HG02981 (cell line): ENCODE data around the gene NT5C2.
"Not testable (repeated sequence)": the region's sequence is repeated elsewhere in the genome, so short reads cannot be mapped to it uniquely, and the experiment has no call there.

Experiments used
- ATAC-seq: cut with Tn5 transposase; IDR thresholded peaks from one replicate; pipeline ENCODE4 v1.9.1; 2021; ENCODE audit warnings: mild to moderate bottlenecking, moderate library complexity; ENCODE audit not compliant: unreplicated experiment

The NT5C2 gene

GRCh38 chr10:103095005-103095404, 98.1 kb downstream of the NT5C2 start:
- ATAC-seq, result no peak

GRCh38 chr10:103090911-103091310, 102.2 kb downstream of the NT5C2 start:
- ATAC-seq, result no peak

- no peak for ATAC-seq
Measured at GRCh38 chr10:103089493-103089892, 103.6 kb downstream of the NT5C2 start.

GRCh38 chr10:103086799-103087198, 106.3 kb downstream of the NT5C2 start:
- ATAC-seq, result no peak

DNA sequence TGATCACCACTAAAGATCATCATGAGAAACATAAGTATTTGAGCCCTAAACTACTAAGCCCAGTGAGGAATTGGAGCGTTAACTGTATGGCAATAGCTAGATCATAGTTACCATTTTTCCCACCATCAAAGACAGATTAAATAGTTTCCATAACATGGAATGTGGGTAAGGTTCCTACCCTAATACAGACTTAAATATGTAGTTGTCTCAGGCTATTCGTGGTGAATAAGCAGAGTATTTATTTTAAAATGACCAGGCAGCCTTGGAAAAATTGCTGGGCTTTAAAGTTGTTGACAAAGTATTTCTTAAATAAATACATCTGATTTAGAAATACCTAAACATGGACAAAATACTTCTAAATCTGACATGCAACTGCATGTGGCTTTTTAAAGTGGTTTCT, 106.8 kb downstream of the NT5C2 start:
- ATAC-seq, result no peak

DNA sequence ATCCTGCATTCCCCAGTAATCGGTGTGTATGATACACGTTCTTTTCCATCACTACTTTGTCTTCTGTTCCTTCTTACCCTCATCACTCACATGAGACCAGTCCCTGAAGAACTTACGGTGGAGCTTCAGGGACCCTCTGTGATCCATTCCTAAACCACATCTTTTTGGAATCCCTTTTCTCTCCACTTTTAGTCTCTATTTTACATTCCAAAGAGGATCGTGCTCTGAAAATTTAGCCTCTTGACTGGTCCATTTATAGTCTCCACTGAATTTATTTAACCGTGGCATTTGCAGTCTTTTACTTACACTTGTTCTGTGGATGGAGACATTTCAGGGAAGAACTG, 109.1 kb downstream of the NT5C2 start:
- no peak for ATAC-seq

GRCh38 chr10:103083266-103083976, 109.7 kb downstream of the NT5C2 start:
- ATAC-seq, result no peak

DNA sequence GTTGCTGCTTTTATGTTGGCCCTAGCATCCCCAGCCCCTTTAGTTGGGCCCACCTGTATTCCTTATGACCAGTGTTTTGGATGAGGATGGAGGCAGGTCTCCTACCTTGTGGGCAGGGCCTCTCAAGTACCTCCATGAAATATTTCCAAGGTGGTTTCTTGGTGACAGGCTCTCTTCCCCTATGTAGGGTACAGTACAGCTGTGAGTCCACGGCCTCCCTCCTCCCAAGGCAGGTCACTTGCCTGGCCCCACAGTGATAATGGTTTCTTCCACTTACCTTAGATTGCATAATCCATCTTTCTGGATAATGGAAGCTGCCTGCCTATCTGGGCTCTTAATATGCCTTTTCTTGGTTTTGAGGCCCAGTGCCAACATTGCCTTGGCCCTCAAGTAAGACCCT, 110.4 kb downstream of the NT5C2 start:
- ATAC-seq, result no peak

DNA sequence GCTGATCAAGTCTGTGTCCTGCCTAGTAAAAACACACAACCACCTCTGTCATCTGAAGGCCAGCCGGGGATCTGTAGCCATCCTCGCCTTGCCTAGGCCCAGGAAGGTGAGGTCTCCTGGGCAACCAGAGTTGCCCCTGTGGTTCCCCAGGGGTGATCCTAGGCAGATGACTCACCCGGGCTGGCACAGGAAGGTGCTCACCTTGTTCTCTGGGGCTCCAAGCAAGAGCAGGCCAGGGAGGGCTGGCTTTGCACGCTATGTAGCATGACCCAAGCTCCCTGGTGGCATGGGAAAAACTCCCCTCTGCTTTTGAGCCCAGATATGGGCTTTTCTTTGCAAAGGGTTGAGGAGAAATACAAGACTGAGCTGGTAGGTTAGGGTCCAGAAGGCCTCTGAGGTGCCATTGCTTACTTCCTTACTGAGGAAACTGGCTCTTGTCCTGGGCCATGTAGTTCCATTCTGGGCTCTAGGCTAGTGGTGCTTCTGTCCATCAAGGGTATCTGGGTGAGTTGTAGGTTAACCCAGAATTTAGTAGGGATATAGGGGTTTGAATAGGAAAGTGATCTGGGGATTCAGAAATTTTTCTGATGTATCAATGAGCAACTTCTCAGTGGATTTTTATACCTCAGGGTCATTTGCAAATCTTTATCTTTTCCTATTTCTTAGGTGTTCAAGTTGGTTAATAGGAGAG, 112.0 kb downstream of the NT5C2 start:
- no peak for ATAC-seq

GRCh38 chr10:103079946-103080345, 113.1 kb downstream of the NT5C2 start:
- no peak for ATAC-seq

- ATAC-seq, result no peak
Measured at GRCh38 chr10:103079100-103079499, 114.0 kb downstream of the NT5C2 start.

DNA sequence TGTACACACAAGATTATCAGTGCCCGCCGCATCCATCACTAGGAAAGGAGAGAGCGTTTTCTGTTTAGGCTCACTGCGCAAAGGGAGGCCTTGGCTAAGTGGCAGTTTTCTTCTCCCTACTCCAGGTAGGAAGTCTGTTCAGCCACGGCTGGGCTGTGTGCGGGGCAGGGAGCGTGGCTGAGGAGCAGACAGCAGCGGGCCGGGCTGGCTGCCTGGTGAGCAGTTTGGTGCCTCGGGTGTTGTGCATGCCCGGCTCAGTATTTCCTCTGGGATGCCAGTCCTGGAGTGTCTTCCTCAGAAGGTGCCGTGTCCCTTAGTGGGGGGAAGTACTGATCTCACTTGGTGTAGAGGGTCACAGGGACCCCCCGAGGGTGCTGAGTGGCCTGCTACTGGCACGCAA, 114.4 kb downstream of the NT5C2 start:
- no peak for ATAC-seq

- no peak for ATAC-seq
Measured at GRCh38 chr10:103078309-103078615, 114.8 kb downstream of the NT5C2 start.

- no peak for ATAC-seq
Measured at GRCh38 chr10:103077491-103078308, 115.4 kb downstream of the NT5C2 start.

DNA sequence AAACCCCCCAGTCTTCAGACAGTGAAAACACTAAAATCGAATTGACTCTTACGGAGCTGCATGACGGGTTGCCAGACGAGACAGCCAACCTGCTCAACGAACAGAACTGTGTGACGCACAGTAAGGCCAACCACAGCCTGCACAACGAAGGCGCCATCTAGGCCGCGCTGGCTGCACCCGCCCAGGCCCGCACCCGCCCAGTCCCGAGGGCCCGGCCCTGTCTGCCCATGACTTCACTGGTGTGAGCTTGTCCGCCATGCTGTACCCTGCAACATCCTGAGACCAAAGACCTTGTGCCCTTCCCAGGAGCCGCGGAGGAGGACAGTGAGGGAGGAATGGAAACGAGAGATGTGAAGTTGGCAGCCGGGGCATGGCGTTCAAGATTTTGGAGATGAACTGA, 116.1 kb downstream of the NT5C2 start:
- ATAC-seq, result no peak

DNA sequence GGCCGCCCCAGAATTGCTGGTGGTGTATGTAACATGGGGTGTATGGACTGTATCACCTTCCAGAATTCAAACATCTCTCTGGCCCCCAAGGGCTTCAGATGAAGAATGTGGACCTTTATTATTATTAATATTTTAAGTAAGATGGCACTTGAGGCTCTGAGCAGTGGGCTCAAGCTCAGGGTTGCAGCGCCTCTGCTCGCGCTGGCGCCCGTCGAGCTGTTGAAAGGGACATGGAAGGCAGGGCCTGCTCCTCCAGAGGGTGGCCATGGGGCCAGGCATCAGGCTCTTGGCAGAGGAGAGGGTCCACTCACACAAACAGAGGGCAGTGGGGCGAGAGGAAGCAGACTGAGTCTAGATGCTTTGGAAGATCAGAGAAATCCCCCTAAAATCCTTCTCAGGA, 120.2 kb downstream of the NT5C2 start:
- no peak for ATAC-seq

- no peak for ATAC-seq
Measured at GRCh38 chr10:103072276-103072675, 120.8 kb downstream of the NT5C2 start.

DNA sequence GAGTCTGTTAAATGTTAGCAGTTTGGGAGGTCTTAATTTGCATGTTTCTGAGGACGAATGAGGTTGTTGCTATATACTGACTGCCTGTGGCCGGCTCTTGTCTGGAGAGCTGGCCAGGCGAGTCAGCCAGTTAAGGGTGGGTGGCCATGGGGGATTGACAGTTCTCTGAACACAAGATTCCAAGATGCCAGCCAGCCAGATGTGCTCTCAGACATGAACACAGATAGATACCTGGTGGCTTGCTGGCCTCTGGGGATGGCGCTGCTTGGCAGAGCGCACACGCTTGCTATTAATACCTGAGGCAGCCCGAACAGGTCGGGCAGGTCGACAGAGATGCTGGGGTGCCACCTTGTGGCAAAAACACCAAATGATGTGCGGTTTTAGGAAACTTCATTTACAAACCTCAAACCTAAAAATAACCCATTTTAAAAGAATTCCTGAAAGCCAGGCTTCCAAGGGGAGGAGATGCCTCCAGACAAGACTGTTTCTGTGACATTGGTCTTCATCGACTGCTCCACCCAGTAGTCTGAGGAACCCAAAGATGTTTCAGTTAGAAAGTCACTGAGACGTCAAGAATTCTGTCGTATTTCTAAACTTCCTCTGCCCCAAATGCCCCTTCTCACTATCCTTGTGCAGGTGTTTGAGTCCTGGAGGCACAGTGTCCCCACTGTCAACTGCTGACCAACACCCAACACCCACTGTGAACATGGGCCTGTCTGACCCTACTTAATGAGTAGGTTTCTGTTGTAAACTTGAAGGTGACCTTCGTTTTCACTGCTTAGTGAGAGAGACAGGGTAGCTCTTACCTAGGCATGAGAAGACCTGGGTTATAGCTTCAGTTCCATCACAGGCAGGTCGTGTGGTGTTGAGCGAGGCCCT, 123.4 kb downstream of the NT5C2 start:
- peak; percentile 62 for ATAC-seq

DNA sequence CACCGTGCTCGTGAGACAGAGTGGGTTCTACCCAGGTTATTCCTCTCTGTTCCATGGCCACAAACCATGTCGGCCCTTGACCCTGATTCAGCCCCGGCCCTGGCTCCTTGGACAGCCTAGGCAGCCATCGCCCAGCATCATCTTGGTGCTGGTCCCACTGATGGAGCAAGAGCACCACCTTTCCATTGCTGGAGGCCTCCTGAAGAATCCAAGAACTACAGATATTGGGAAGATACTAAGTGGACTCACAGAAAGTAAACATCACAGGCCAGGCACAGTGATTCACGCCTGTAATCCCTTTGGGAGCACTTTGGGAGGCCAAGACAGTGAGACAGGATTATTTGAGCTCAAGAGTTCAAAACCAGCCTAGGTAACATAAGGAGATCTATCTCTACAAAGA, 125.1 kb downstream of the NT5C2 start:
- ATAC-seq, result no peak

DNA sequence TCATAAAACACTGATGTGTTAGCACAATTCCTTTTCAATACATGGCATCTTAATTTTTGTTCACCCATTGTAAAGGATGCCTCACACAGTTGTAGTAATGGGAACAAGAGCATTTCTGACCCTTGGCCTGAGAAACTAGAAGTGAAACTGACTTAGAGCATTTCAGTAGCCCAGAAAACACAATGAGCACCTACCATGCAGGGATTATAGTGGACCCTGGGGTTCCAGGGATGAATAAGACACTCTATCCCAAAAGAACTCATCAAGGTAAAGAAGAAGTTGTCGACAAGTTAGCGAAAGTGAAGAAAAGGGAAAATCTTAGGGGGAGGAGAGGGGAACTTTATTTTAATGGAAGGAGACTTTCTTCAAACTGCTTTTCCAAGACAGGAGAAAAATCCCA, 125.6 kb downstream of the NT5C2 start:
- no peak for ATAC-seq

GRCh38 chr10:103067099-103067477, 126.0 kb downstream of the NT5C2 start:
- ATAC-seq, result not testable (repeated sequence)
